A673 (cell line): ENCODE results near the gene CCDC13. TPM values are rescaled to one million over a fixed set of nuclear protein-coding genes. Genes with fewer than 3 reads are reported as not detected.
"Not testable (repeated sequence)": the region's sequence is repeated elsewhere in the genome, so short reads cannot be mapped to it uniquely, and the experiment has no call there.

Source experiments
- BruUV-seq: library from RNA; stranded (reverse); fragments of 400-500 nt; replicated peaks from 2 replicates; lab custom pipeline; 2021; lab: Mats Ljungman, UMichigan
- CTCF ChIA-PET: fragments of 300-600 bp; sonication (Branson Sonifier 250); formaldehyde crosslinking; loops from one replicate; lab custom pipeline; 2022; ENCODE audit warnings: antibody characterized with exemption; lab: Charles Lee
- POLR2A ChIA-PET: fragments of 300-600 bp; sonication (Branson Sonifier 250); formaldehyde crosslinking; loops from one replicate; lab custom pipeline; 2022; ENCODE audit warnings: antibody characterized with exemption; ENCODE audit not compliant: low non-redundant PET; lab: Charles Lee
- DNase-seq: peaks from one replicate; pipeline ENCODE4 v3.0.0-alpha.2; 2015; ENCODE audit warnings: low spot score
- H3K27ac ChIP-seq: fragments of 200-600 bp; sonication (generic); 2 replicates; pipeline ENCODE4 v1.5.1; 2016; ENCODE audit warnings: mixed run types, low read depth, mild to moderate bottlenecking, mixed read lengths, antibody characterized with exemption, low read length; ENCODE audit not compliant: poor library complexity, severe bottlenecking
- H3K27me3 ChIP-seq: fragments of 200-600 bp; sonication (generic); replicated peaks from 2 replicates; pipeline ENCODE4 v1.6.1; 2017; ENCODE audit warnings: mixed run types, low read depth, mild to moderate bottlenecking, mixed read lengths, antibody characterized with exemption, low read length; ENCODE audit not compliant: insufficient read depth, poor library complexity
- H3K36me3 ChIP-seq: fragments of 200-600 bp; sonication (generic); 2 replicates; pipeline ENCODE4 v1.6.1; 2016; ENCODE audit warnings: mixed run types, mild to moderate bottlenecking, mixed read lengths, antibody characterized with exemption, low read length; ENCODE audit not compliant: insufficient read depth, poor library complexity, severe bottlenecking
- H3K4me1 ChIP-seq: fragments of 200-600 bp; sonication (generic); 2 replicates; pipeline ENCODE4 v1.6.1; 2017; ENCODE audit warnings: mixed run types, mild to moderate bottlenecking, mixed read lengths, antibody characterized with exemption, low read length; ENCODE audit not compliant: insufficient read depth, poor library complexity, severe bottlenecking
- H3K4me3 ChIP-seq: fragments of 200-600 bp; sonication (generic); 2 replicates; pipeline ENCODE4 v1.5.1; 2016; ENCODE audit warnings: low read depth, mixed run types, mild to moderate bottlenecking, mixed read lengths, low read length; ENCODE audit not compliant: poor library complexity, severe bottlenecking
- H3K9me3 ChIP-seq: fragments of 200-600 bp; sonication (generic); 2 replicates; pipeline ENCODE4 v1.6.1; 2016; ENCODE audit warnings: mixed run types, low read depth, mild to moderate bottlenecking, mixed read lengths, antibody characterized with exemption, low read length; ENCODE audit not compliant: poor library complexity, severe bottlenecking
- CTCF ChIP-seq: fragments of 300-800, 200-600 bp; sonication (generic); conservative IDR thresholded peaks from 2 replicates; pipeline ENCODE4 v1.5.1; 2017; ENCODE audit warnings: low read depth, mild to moderate bottlenecking, antibody characterized with exemption, low read length, moderate library complexity, mixed read lengths
- EZH2 ChIP-seq: fragments of 200-600 bp; sonication (generic); IDR thresholded peaks from 2 replicates; pipeline ENCODE4 v1.6.1; 2017; ENCODE audit warnings: borderline replicate concordance, low read depth, mild to moderate bottlenecking, mixed read lengths, antibody characterized with exemption, low read length; ENCODE audit not compliant: poor library complexity, severe bottlenecking
- intact Hi-C: fragments of 100-400 bp; cut with micrococcal nuclease; formaldehyde crosslinking; loops from one replicate; pipeline ENCODE4 v1.10.0; 2022; ENCODE audit not compliant: unreplicated experiment
- total RNA-seq: library from RNA; stranded (reverse); gene quantifications from 2 replicates; pipeline ENCODE4 v1.2.3, GENCODE V29; 2021

The CCDC13 gene
- total RNA-seq, 1 experiment from 2014 or later = not detected

- ChIA-PET CTCF (no interaction called here), POLR2A (no interaction called here)
- no peak for DNase-seq
- TF ChIP-seq EZH2 (no peak), CTCF (no peak)
- no TSS peak for BruUV-seq
- no peak overlapping the region for H3K27ac ChIP-seq
- H3K9me3 ChIP-seq = no peaks in the 10 kb centered on the region
- peaks cover 4% of the 10 kb centered on the region for H3K27me3 ChIP-seq
- intact Hi-C loops = no loop called here
- no peaks in the 10 kb centered on the region for H3K4me1 ChIP-seq
- no peak overlapping the region for H3K4me3 ChIP-seq
- H3K36me3 ChIP-seq = no peaks in the 10 kb centered on the region
Observed at GRCh38 chr3:42814246-42814645, 41.2 kb upstream of the CCDC13 start.

- POLR2A ChIA-PET, intact Hi-C loops, CTCF ChIA-PET, DNase-seq, H3K27me3 ChIP-seq, H3K27ac ChIP-seq, H3K4me1 ChIP-seq, H3K9me3 ChIP-seq, H3K36me3 ChIP-seq, H3K4me3 ChIP-seq, BruUV-seq: not testable (repeated sequence)
Observed at GRCh38 chr3:42811118-42811883, 38.2 kb upstream of the CCDC13 start.

- intact Hi-C loops, H3K27ac ChIP-seq, H3K27me3 ChIP-seq, BruUV-seq, CTCF ChIA-PET, POLR2A ChIA-PET, H3K4me3 ChIP-seq, DNase-seq, H3K36me3 ChIP-seq, H3K9me3 ChIP-seq, H3K4me1 ChIP-seq: not testable (repeated sequence)
Observed at GRCh38 chr3:42810706-42811105, 37.7 kb upstream of the CCDC13 start.

GRCh38 chr3:42809202-42809601 is 36.1 kb upstream of the CCDC13 start, which contains the start of gene ACKR2:
Gene ACKR2, plus strand, starts transcription at chr3:42809445. Its CDS starts 55,058 bp downstream, at chr3:42864503.
- POLR2A ChIA-PET = no interaction called here
- no peaks in the 10 kb centered on the region for H3K9me3 ChIP-seq

More at GRCh38 chr3:42809202-42809601, 36.1 kb upstream of the CCDC13 start, which contains the start of gene ACKR2:
- no peak within 1 kb of the TSS for H3K4me3 ChIP-seq
- no peak for DNase-seq
- intact Hi-C loops = no loop called here
- H3K4me1 ChIP-seq = no peaks in the 10 kb centered on the region
- H3K36me3 ChIP-seq = no peaks in the 10 kb centered on the region
- CTCF ChIA-PET = interaction anchor here (0.7 kb wide), 1 partner anchor 21 kb away, joined by 3 read pairs; no protein-coding TSS in a partner anchor
- BruUV-seq = no TSS peak
- H3K27me3 ChIP-seq = no peaks in the 10 kb centered on the region
- H3K27ac ChIP-seq = no peak within 1 kb of the TSS
- TF ChIP-seq EZH2 = no peak
- no peak for TF ChIP-seq CTCF
